Endodermal cell (in vitro differentiated cells): Measurements from ENCODE around the gene CCL21. TPM values are rescaled to one million over a fixed set of nuclear protein-coding genes. Genes with fewer than 3 reads are reported as not detected.
A peak's percentile ranks its signal among the peaks of the same experiment; 100 is the strongest.

Experiments used
- DNase-seq: peaks from one replicate; pipeline ENCODE4 v3.0.0-alpha.2; 2017
- H3K27ac ChIP-seq: 2 replicates; pipeline ENCODE4 v1.5.1; 2013; ENCODE audit warnings: mild to moderate bottlenecking, low read depth, low read length, moderate library complexity
- H3K27me3 ChIP-seq: 2 replicates; pipeline ENCODE4 v1.6.1; 2013; ENCODE audit warnings: mild to moderate bottlenecking, low read length, moderate library complexity; ENCODE audit not compliant: insufficient read depth, control insufficient read depth, poor library complexity, severe bottlenecking
- H3K36me3 ChIP-seq: 2 replicates; pipeline ENCODE4 v1.7.0; 2013; ENCODE audit warnings: mild to moderate bottlenecking, low read length, moderate library complexity; ENCODE audit not compliant: control insufficient read depth, insufficient read depth
- H3K4me1 ChIP-seq: one replicate; pipeline ENCODE4 v1.7.0; 2013; ENCODE audit warnings: low read length; ENCODE audit not compliant: control insufficient read depth, insufficient read depth
- H3K4me3 ChIP-seq: 2 replicates; pipeline ENCODE4 v1.5.1; 2013; ENCODE audit warnings: mild to moderate bottlenecking, low read length, moderate library complexity
- H3K9ac ChIP-seq: 2 replicates; pipeline ENCODE4 v1.6.1; 2013; ENCODE audit warnings: mild to moderate bottlenecking, low read length, moderate library complexity; ENCODE audit not compliant: poor library complexity, severe bottlenecking; ENCODE audit errors: extremely low read depth
- H3K9me3 ChIP-seq: 2 replicates; pipeline ENCODE4 v1.6.1; 2013; ENCODE audit warnings: mild to moderate bottlenecking, low read length, moderate library complexity; ENCODE audit not compliant: control insufficient read depth
- H3K27ac Mint-ChIP-seq: 2 replicates; pipeline ENCODE4 v1.8.0; 2020; ENCODE audit warnings: mixed read lengths
- H3K27me3 Mint-ChIP-seq: 2 replicates; pipeline ENCODE4 v1.8.0; 2021; ENCODE audit warnings: mild to moderate bottlenecking, mixed read lengths; ENCODE audit not compliant: insufficient read depth
- H3K36me3 Mint-ChIP-seq: 2 replicates; pipeline ENCODE4 v1.8.0; 2020; ENCODE audit warnings: low read depth, mixed read lengths
- H3K4me1 Mint-ChIP-seq: 2 replicates; pipeline ENCODE4 v1.8.0; 2020; ENCODE audit warnings: mixed read lengths
- H3K4me3 Mint-ChIP-seq: 2 replicates; pipeline ENCODE4 v1.8.0; 2020; ENCODE audit warnings: mild to moderate bottlenecking, moderate library complexity, mixed read lengths
- H3K9me3 Mint-ChIP-seq: 2 replicates; pipeline ENCODE4 v1.8.0; 2020; ENCODE audit warnings: mild to moderate bottlenecking, mixed read lengths
- WGBS, 2 experiments: methylation state at CpG; one replicate each; pipeline versions ENCODE4 v1.1.5 to v1.1.7; 2013; ENCODE audit warnings: missing lambda C conversion rate in 2 of 2, mixed read lengths in 1 of 2; ENCODE audit not compliant: insufficient coverage in 1 of 2, insufficient read length in 1 of 2; 5-methylcytosine and 5-hydroxymethylcytosine counted together
- total RNA-seq, 2 donors: library from RNA; stranded (reverse); fragmentation: NEBNext Ultra II Directional in 1 of 2; extraction: Animal tissue kit (Norgen Biotek cat#: 25700) in 1 of 2; gene quantifications; 2 replicates in 1 of 2; 3 replicates in 1 of 2; pipeline ENCODE4 v1.2.1, GENCODE V29; 2021
- TF ChIP-seq, protein P1 (sequence below): fragments of 200-600 bp; sonication (generic); conservative IDR thresholded peaks from 2 replicates; pipeline ENCODE4 v1.5.0; 2021; ENCODE audit warnings: antibody characterized with exemption, mild to moderate bottlenecking

The CCL21 gene
- total RNA-seq, 2 donors from 2014 or later: not detected

DNA sequence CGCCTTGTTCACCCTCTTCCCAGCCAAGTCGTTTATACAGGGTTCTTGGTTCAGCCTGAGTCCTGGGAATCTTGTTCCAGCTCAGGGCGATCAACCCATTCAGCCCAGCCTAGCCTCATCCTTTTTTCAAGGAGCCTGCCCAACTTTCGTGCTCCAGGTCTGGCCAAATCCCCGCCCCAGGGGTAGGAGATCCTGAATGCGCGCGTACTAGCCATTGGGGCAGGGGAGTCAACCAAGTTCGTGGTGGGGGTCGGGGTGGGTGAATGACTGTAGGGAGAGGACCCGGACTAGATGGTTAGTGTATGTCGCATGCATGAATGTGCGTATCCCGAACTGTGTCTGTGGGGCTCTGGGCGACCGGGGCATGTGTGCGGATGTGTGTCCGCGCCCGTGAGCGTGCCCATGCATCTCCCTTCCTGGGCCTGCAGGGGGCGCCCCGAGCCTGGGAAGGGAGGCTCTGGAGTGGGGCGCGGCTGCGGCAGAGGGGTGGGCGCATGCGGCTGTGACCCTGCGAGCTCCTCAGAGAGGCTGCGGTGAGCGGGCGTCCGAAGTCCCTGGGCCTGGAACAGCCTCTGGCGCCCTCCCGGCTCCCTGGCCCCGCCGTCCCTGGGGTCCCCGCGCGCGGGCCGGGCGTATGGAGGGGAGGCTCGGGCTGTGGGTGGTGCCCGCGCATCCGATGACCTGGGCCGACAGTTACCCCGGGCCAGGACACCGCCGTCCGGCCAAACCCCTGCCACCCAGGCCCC, 8.7 kb downstream of the CCL21 start:
- H3K27ac Mint-ChIP-seq: no peak overlapping the region
- H3K9me3 ChIP-seq: no peaks in the 10 kb centered on the region
- peak overlapping the region; percentile 59 for H3K4me3 ChIP-seq
- no peaks in the 10 kb centered on the region for H3K36me3 ChIP-seq
- peaks cover 57% of the 10 kb centered on the region for H3K27me3 Mint-ChIP-seq
- H3K4me1 ChIP-seq: no peaks in the 10 kb centered on the region
- H3K27me3 ChIP-seq: peaks cover 33% of the 10 kb centered on the region
- H3K4me1 Mint-ChIP-seq: peaks cover 10% of the 10 kb centered on the region
- peak overlapping the region; percentile 50 for H3K4me3 Mint-ChIP-seq
- H3K27ac ChIP-seq: no peak overlapping the region
- WGBS, 2 experiments: 12 to 23% methylated on average over 15 to 52 of the region's 52 CpGs
- no peaks in the 10 kb centered on the region for H3K9me3 Mint-ChIP-seq
- H3K36me3 Mint-ChIP-seq: no peaks in the 10 kb centered on the region
- TF ChIP-seq, protein P1, sequence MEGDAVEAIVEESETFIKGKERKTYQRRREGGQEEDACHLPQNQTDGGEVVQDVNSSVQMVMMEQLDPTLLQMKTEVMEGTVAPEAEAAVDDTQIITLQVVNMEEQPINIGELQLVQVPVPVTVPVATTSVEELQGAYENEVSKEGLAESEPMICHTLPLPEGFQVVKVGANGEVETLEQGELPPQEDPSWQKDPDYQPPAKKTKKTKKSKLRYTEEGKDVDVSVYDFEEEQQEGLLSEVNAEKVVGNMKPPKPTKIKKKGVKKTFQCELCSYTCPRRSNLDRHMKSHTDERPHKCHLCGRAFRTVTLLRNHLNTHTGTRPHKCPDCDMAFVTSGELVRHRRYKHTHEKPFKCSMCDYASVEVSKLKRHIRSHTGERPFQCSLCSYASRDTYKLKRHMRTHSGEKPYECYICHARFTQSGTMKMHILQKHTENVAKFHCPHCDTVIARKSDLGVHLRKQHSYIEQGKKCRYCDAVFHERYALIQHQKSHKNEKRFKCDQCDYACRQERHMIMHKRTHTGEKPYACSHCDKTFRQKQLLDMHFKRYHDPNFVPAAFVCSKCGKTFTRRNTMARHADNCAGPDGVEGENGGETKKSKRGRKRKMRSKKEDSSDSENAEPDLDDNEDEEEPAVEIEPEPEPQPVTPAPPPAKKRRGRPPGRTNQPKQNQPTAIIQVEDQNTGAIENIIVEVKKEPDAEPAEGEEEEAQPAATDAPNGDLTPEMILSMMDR: peak; percentile 98
- no peak overlapping the region for H3K9ac ChIP-seq
- peak; percentile 94 for DNase-seq

DNA sequence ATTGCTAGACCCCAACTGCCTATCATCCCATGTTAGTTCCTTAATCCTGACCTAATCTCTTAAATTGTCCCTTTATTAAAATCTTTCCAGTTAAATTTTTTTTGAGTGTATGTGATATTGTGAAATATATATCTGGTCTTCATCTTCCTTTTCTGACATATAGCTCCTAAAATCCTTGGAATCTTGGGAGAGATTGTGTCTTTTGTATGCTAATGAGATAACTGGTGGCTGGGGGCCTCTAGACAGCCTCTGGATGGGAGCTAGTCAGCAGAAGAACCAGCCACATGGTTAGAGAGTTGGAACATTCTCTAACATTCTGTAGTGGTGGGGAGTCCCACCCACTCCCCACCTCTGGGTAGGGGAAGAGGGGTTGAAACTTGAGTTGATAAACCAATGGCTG, 15.1 kb downstream of the CCL21 start:
- Mint-ChIP-seq H3K27me3 (peaks cover 29% of the 10 kb centered on the region), H3K36me3 (no peaks in the 10 kb centered on the region), H3K9me3 (no peaks in the 10 kb centered on the region), H3K4me3 (no peak overlapping the region), H3K27ac (no peak overlapping the region), H3K4me1 (peaks cover 4% of the 10 kb centered on the region)
- H3K9ac ChIP-seq: no peak overlapping the region
- TF ChIP-seq, protein P1: no peak
- H3K36me3 ChIP-seq: no peaks in the 10 kb centered on the region
- H3K27ac ChIP-seq: no peak overlapping the region
- no peak for DNase-seq
- no peaks in the 10 kb centered on the region for H3K4me1 ChIP-seq
- peaks cover 19% of the 10 kb centered on the region for H3K27me3 ChIP-seq
- peaks cover 5% of the 10 kb centered on the region for H3K9me3 ChIP-seq
- no peak overlapping the region for H3K4me3 ChIP-seq

DNA sequence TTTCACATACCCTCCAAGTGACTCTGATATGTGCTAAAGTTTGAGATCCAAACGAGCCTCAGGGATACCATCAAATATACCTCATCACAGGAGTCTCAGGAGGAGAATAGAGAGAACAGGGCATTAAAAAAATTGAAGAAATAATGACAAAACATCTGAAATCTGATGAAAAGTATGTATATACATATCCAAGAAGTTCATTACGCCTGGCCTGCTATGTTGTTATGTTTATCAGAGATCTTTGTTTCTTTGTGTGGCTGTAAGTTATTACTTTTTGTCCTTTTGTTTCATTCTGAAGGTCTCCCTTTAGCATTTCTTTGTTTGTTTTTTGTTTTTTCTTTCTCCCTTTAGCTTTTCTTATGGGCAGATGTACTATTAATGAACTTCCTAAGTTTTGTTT, 16.4 kb downstream of the CCL21 start:
- Mint-ChIP-seq H3K36me3 (no peaks in the 10 kb centered on the region), H3K9me3 (no peaks in the 10 kb centered on the region), H3K27me3 (peaks cover 17% of the 10 kb centered on the region), H3K27ac (no peak overlapping the region), H3K4me3 (no peak overlapping the region), H3K4me1 (peaks cover 4% of the 10 kb centered on the region)
- WGBS, 2 experiments: 80% methylated on average over 2 of the region's 2 CpGs; no CpG with 5 or more reads in 1 of the 2 experiments
- H3K9me3 ChIP-seq: peaks cover 5% of the 10 kb centered on the region
- no peak overlapping the region for H3K4me3 ChIP-seq
- no peak overlapping the region for H3K9ac ChIP-seq
- H3K27me3 ChIP-seq: peaks cover 6% of the 10 kb centered on the region
- no peaks in the 10 kb centered on the region for H3K4me1 ChIP-seq
- no peak for DNase-seq
- no peak overlapping the region for H3K27ac ChIP-seq
- TF ChIP-seq, protein P1: no peak
- no peaks in the 10 kb centered on the region for H3K36me3 ChIP-seq
